D721Med (cell line): ENCODE measurements around the gene ANGPT4.
"Not testable (repeated sequence)": the region's sequence is repeated elsewhere in the genome, so short reads cannot be mapped to it uniquely, and the experiment has no call there.

Source experiments
- DNase-seq: peaks from one replicate; pipeline ENCODE4 v3.0.0; 2011; ENCODE audit warnings: low spot score; ENCODE audit not compliant: insufficient read length
- FAIRE-seq: peaks from 2 replicates; lab custom pipeline; 2011; peaks lifted over from hg19 to GRCh38; lab: Jason Lieb, UNC
- TF ChIP-seq, protein P1 (sequence below): IDR thresholded peaks from 2 replicates; pipeline ENCODE4 v1.5.1; 2012; ENCODE audit warnings: mild to moderate bottlenecking, control low read depth; ENCODE audit not compliant: insufficient read depth; ENCODE audit errors: missing control alignments

ANGPT4 gene

DNA sequence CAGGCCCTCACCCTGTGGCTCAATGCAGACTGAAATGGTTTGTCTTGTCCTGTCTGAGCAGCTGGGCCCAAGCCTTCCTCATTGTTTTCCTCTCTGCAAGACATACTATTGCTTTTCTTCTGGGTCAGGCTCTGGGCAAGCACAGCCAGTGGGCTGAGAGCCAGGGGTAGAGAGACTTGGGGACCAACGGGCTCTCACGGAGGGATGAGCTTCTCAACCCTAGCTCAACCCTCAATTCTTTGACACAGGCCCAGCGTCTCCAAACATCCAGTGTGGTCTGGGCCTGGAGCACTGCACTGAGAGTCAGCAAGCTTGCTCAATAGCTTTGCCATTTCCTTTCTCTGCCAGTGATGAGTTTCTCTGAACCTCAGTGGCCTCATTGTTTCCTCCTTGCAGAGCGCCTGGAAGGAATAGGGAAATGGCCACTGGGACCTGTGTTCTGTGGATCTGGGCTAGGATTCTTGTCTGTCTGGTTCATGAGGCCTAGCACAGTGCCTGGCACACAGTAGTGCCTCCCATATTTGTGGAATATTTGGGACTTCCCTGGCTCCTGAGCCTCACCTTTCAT is 9.3 kb downstream of the ANGPT4 start:
- FAIRE-seq (no peak), DNase-seq (no peak)
- TF ChIP-seq, protein P1, sequence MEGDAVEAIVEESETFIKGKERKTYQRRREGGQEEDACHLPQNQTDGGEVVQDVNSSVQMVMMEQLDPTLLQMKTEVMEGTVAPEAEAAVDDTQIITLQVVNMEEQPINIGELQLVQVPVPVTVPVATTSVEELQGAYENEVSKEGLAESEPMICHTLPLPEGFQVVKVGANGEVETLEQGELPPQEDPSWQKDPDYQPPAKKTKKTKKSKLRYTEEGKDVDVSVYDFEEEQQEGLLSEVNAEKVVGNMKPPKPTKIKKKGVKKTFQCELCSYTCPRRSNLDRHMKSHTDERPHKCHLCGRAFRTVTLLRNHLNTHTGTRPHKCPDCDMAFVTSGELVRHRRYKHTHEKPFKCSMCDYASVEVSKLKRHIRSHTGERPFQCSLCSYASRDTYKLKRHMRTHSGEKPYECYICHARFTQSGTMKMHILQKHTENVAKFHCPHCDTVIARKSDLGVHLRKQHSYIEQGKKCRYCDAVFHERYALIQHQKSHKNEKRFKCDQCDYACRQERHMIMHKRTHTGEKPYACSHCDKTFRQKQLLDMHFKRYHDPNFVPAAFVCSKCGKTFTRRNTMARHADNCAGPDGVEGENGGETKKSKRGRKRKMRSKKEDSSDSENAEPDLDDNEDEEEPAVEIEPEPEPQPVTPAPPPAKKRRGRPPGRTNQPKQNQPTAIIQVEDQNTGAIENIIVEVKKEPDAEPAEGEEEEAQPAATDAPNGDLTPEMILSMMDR: no peak

- no peak for FAIRE-seq
- TF ChIP-seq, protein P1: no peak
- no peak for DNase-seq
Measured at GRCh38 chr20:906001-906520, 10.1 kb downstream of the ANGPT4 start.

- no peak for FAIRE-seq
- TF ChIP-seq, protein P1: no peak
- no peak for DNase-seq
Measured at GRCh38 chr20:905396-905961, 10.7 kb downstream of the ANGPT4 start.

GRCh38 chr20:904039-904545 is 12.0 kb downstream of the ANGPT4 start:
- no peak for DNase-seq
- TF ChIP-seq, protein P1: no peak
- FAIRE-seq: no peak

GRCh38 chr20:897436-897835 is 18.7 kb downstream of the ANGPT4 start:
- not testable (repeated sequence) for DNase-seq, FAIRE-seq

DNA sequence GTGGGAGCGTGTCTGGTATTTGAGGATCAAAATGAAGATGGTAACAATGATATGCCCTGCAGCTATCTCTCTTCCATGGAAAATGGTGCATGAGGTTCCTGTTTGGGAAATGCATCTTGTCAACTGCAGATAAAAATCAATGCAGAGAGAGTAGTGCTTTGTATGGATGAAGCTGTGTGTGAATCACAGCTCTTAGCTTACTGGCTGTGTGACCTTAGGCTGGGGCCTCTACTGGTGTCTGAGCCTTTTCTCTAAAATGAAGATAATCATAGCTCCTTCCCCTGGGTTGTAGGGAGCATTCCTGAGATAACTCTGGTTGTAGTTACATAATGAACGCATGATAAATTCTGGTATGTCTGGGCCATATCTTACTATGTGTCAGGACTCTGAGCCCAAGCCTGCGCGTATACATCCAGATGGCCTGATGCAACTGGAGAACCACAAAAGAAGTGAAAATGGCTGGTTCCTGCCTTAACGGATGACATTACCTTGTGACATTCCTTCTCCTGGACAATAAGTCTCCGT is 19.6 kb downstream of the ANGPT4 start:
- no peak for FAIRE-seq
- TF ChIP-seq, protein P1: no peak

DNA sequence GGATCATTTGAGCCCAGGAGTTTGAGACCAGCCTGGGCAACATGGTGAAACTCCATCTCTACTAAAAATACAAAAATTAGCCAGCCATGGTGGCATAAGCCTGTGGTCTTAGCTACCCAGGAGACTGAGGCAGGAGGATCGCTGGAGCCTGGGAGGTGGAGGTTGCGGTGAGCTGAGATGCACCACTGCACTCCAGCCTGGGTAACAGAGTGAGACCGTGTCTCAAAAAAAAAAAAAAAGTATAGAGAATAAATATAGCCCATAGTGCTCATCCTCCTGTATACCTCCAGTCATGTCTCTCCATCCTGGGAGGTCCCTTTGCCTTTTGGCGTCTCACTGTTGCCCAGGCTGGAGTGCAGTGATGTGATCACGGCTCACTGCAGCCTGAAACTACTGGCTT is 23.8 kb downstream of the ANGPT4 start:
- DNase-seq, FAIRE-seq: not testable (repeated sequence)

More for the DNA sequence above, 19.6 kb downstream of the ANGPT4 start:
- no peak for DNase-seq

- FAIRE-seq (no peak), DNase-seq (no peak)
Measured at GRCh38 chr20:891706-892080, 24.4 kb downstream of the ANGPT4 start.

More at GRCh38 chr20:891706-892080, 24.4 kb downstream of the ANGPT4 start:
- TF ChIP-seq, protein P1: no peak
